HepG2 (cell line): ENCODE data around the gene VWCE. TPM values are rescaled to one million over a fixed set of nuclear protein-coding genes. Genes with fewer than 3 reads are reported as not detected.

ENCODE experiments used
- GLMP ChIP-seq: sonication (generic); formaldehyde crosslinking; IDR thresholded peaks from 2 replicates; pipeline ENCODE4 v1.9.0; 2021; ENCODE audit warnings: missing genetic modification reagents, mild to moderate bottlenecking, borderline replicate concordance
- HMG20A ChIP-seq: IDR thresholded peaks from 2 replicates; pipeline ENCODE4 v1.6.1; 2016; ENCODE audit warnings: borderline replicate concordance
- ZFYVE20 ChIP-seq: sonication (generic); formaldehyde crosslinking; IDR thresholded peaks from 2 replicates; pipeline ENCODE4 v1.8.0; 2023; ENCODE audit warnings: low read depth, mild to moderate bottlenecking, moderate library complexity, missing genetic modification reagents, borderline replicate concordance
- ZNF124 ChIP-seq: sonication (generic); formaldehyde crosslinking; IDR thresholded peaks from 2 replicates; pipeline ENCODE4 v1.4.0; 2020; ENCODE audit warnings: missing genetic modification reagents
- ZNF724P ChIP-seq: sonication (generic); formaldehyde crosslinking; IDR thresholded peaks from 2 replicates; pipeline ENCODE4 v1.8.0; 2022; ENCODE audit warnings: missing genetic modification reagents, borderline replicate concordance
- ZNF761 ChIP-seq: sonication (generic); formaldehyde crosslinking; conservative IDR thresholded peaks from 2 replicates; pipeline ENCODE4 v1.4.0; 2020; ENCODE audit warnings: mild to moderate bottlenecking, missing genetic modification reagents
- polyA plus RNA-seq, 8 experiments: library from polyadenylated mRNA; depleted of rRNA in 3 of 8; stranded (reverse) in 7 of 8; unstranded in 1 of 8; fragments of >200 nt; fragmentation: Illumina TruSeq in 4 of 8; extraction: Trizol in 4 of 8; gene quantifications; 2 replicates each; pipeline versions ENCODE4 v1.2.1 to v1.2.3, GENCODE V29; 2011 to 2016; ENCODE audit warnings: low read depth in 4 of 8, missing spikeins in 1 of 8, mixed read lengths in 1 of 8; ENCODE audit not compliant: insufficient read depth in 1 of 8
- total RNA-seq, 5 experiments: library from RNA; depleted of rRNA; stranded (reverse); fragments of >200 nt; fragmentation: Illumina TruSeq; extraction: Trizol; gene quantifications; 2 replicates each; pipeline ENCODE4 v1.2.3, GENCODE V29; 2016; ENCODE audit warnings: low read depth in 1 of 5
- TF ChIP-seq, protein P1 (sequence below): IDR thresholded peaks from 2 replicates; pipeline ENCODE4 v1.6.1; 2016; ENCODE audit warnings: control low read depth
- TF ChIP-seq, protein P2 (sequence below): sonication (generic); formaldehyde crosslinking; IDR thresholded peaks from 2 replicates; pipeline ENCODE4 v1.8.0; 2023; ENCODE audit warnings: mild to moderate bottlenecking, missing genetic modification reagents
- TF ChIP-seq, protein P3 (sequence below), 2 experiments: fragments of 450-650 bp in 1 of 2; sonication (generic) in 1 of 2; formaldehyde crosslinking in 1 of 2; IDR thresholded peaks; 2 replicates each; pipeline versions ENCODE4 v1.6.1 to v1.8.0; 2016 to 2022; ENCODE audit warnings: antibody characterized with exemption in 1 of 2, mild to moderate bottlenecking in 1 of 2, missing genetic modification reagents in 1 of 2
- TF ChIP-seq, protein P4 (sequence below): IDR thresholded peaks from 2 replicates; pipeline ENCODE4 v1.6.1; 2018; ENCODE audit warnings: missing genetic modification reagents, mild to moderate bottlenecking, missing compliant biosample characterization

VWCE gene
- total and polyA plus RNA-seq, 2 of the 13 experiments (the other 11 are each of a cell fraction or from before 2014, with no cell fraction given) = 27.6 to 58.3 TPM

DNA sequence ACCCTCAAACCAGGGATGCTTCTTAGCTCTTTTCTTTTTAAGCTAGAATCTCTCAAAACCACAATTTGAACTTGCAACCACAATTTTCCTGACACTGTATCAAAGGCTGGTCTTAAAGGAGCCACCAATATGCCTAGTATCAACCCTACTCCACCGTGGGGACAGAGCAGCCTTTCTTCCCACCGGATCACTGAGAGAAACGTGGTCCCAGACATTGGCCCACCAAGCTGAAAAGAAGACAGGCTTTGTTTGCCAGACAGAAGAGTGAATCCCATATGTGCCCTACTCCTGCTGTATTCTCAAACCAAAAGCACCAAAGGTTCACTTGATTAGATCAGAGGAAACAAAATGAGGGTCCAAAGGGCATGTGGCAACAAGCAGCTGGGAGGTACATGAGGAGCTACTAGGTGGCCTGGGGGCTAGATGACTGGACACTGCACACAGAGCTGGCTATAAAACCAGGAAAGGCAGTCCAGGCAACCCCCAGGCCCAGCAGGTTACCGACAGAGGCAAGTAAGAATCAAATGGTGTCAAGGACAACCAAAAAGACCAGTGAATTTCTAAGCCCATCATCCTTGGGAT, 3.6 kb upstream of the VWCE start (continued):
- TF ChIP-seq, protein P1, sequence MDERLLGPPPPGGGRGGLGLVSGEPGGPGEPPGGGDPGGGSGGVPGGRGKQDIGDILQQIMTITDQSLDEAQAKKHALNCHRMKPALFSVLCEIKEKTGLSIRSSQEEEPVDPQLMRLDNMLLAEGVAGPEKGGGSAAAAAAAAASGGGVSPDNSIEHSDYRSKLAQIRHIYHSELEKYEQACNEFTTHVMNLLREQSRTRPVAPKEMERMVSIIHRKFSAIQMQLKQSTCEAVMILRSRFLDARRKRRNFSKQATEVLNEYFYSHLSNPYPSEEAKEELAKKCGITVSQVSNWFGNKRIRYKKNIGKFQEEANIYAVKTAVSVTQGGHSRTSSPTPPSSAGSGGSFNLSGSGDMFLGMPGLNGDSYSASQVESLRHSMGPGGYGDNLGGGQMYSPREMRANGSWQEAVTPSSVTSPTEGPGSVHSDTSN (CRISPR knock-in tag) = no peak
- TF ChIP-seq ZFYVE20 (CRISPR knock-in tag) = no peak
- TF ChIP-seq ZNF124 (CRISPR knock-in tag) = 0 out of 2 replicates have a peak, but pooled peaks have one; percentile 25
- TF ChIP-seq, protein P2, sequence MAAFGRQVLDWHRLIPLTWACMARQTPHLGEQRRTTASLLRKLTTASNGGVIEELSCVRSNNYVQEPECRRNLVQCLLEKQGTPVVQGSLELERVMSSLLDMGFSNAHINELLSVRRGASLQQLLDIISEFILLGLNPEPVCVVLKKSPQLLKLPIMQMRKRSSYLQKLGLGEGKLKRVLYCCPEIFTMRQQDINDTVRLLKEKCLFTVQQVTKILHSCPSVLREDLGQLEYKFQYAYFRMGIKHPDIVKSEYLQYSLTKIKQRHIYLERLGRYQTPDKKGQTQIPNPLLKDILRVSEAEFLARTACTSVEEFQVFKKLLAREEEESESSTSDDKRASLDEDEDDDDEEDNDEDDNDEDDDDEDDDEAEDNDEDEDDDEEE (CRISPR knock-in tag) = no peak
- TF ChIP-seq, protein P3, sequence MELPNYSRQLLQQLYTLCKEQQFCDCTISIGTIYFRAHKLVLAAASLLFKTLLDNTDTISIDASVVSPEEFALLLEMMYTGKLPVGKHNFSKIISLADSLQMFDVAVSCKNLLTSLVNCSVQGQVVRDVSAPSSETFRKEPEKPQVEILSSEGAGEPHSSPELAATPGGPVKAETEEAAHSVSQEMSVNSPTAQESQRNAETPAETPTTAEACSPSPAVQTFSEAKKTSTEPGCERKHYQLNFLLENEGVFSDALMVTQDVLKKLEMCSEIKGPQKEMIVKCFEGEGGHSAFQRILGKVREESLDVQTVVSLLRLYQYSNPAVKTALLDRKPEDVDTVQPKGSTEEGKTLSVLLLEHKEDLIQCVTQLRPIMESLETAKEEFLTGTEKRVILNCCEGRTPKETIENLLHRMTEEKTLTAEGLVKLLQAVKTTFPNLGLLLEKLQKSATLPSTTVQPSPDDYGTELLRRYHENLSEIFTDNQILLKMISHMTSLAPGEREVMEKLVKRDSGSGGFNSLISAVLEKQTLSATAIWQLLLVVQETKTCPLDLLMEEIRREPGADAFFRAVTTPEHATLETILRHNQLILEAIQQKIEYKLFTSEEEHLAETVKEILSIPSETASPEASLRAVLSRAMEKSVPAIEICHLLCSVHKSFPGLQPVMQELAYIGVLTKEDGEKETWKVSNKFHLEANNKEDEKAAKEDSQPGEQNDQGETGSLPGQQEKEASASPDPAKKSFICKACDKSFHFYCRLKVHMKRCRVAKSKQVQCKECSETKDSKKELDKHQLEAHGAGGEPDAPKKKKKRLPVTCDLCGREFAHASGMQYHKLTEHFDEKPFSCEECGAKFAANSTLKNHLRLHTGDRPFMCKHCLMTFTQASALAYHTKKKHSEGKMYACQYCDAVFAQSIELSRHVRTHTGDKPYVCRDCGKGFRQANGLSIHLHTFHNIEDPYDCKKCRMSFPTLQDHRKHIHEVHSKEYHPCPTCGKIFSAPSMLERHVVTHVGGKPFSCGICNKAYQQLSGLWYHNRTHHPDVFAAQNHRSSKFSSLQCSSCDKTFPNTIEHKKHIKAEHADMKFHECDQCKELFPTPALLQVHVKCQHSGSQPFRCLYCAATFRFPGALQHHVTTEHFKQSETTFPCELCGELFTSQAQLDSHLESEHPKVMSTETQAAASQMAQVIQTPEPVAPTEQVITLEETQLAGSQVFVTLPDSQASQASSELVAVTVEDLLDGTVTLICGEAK (IDR thresholded peaks at IDR 0.05) = no peak
- TF ChIP-seq, protein P3 (CRISPR knock-in tag; IDR thresholded peaks at IDR 0.05) = no peak
- no peak for TF ChIP-seq GLMP (CRISPR knock-in tag)
- TF ChIP-seq ZNF761 (CRISPR knock-in tag) = no peak
- TF ChIP-seq HMG20A (CRISPR knock-in tag) = peak; percentile 79; the same call in 1 of the 2 replicates
- no peak for TF ChIP-seq ZNF724P (CRISPR knock-in tag)
- TF ChIP-seq, protein P4, sequence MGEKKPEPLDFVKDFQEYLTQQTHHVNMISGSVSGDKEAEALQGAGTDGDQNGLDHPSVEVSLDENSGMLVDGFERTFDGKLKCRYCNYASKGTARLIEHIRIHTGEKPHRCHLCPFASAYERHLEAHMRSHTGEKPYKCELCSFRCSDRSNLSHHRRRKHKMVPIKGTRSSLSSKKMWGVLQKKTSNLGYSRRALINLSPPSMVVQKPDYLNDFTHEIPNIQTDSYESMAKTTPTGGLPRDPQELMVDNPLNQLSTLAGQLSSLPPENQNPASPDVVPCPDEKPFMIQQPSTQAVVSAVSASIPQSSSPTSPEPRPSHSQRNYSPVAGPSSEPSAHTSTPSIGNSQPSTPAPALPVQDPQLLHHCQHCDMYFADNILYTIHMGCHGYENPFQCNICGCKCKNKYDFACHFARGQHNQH = peak; percentile 62; the same call in 1 of the 2 replicates
